ENCODE data around the gene NLGN1.

GRCh38 chr3:173839859-173840258 lies 442.3 kb downstream of the NLGN1 start:
- no peak for TF ChIP-seq EP300 (IDR thresholded peaks at IDR 0.05)
- no peak for TF ChIP-seq CTCF (IDR thresholded peaks at IDR 0.05)
- no peak for TF ChIP-seq POLR2AphosphoS5 (IDR thresholded peaks at IDR 0.05)
- TF ChIP-seq POLR2A (IDR thresholded peaks at IDR 0.05) = no peak

All from suprapubic skin (tissue), 4 donors.